ENCODE data around the gene PRDX3.

Gene PRDX3

DNA sequence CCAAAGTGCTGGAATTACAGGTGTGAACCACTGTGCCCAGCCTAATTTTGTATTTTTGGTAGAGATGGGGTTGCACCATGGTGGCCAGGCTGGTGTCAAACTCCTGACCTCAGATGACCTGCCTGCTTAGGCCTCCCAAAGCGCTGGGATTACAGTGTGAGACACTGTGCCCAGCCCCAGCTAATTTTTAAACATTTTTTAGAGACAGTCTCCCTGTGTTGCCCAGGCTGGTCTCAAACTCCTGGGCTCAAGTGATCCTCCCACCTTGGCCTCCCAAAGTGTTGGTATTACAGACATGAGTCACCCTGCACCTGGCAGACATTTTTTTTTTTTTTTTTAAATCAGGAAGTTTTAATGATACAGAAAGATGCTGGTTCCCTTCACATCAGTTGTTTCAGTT is 59.2 kb downstream of the PRDX3 start:
- DNase-seq = no peak

GRCh38 chr10:119118231-119118630 is 60.4 kb downstream of the PRDX3 start:
- DNase-seq = no peak
